Stimulated activated CD4-positive, alpha-beta T cell treated with anti-CD3 and anti-CD28 coated beads, Interleukin-1b, Interleukin-23, amount 100 ng/mL, for 24 hours (primary cell): ENCODE measurements around the gene GABRB2.

ENCODE experiments used
- DNase-seq, 4 experiments: peaks; one replicate each; pipeline ENCODE4 v3.0.0-alpha.2; 2020; ENCODE audit warnings: low read depth in 4 of 4, low spot score in 1 of 4

The GABRB2 gene

DNA sequence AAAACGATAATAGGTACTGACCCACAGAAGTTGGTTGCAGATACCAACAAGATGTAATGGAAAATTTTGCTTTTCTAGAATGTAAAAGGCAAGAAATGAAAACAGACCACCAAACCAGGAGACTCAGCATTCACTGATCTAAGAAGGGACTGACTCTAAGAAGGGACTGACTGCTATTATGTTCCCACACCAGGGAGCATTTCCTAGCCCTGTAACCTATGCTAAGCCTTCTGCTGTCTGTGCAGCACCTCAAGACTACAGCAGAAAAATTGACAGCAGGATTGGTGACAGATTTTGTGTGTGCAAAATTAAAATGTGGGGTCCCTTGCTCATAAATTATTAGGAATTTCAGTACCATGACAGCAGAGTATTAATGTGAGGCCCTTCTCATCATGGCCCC, 154.8 kb downstream of the GABRB2 start:
- DNase-seq = no peak

DNA sequence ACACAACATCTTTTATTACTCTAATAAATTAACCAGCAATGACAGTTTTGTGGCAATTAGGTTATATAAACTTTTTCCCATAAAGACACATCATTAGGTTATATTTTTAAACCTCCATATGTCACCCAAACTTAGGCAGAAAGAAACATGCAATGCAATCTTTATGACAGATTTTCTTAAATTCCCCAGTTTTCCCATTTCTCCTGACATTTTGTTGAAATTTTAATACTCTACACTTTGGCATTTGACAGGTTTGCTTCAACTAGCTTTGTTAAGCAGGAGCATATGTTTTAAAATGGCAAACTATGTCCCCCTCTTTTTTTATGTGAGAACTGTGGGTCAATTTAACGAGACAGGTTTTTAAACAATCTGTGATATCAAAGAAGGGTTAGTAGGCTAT, 155.5 kb downstream of the GABRB2 start:
- DNase-seq = no peak

- no peak for DNase-seq
Observed at GRCh38 chr5:161387121-161387520, 159.4 kb downstream of the GABRB2 start.

GRCh38 chr5:161385027-161385426, 161.5 kb downstream of the GABRB2 start:
- DNase-seq = no peak

DNA sequence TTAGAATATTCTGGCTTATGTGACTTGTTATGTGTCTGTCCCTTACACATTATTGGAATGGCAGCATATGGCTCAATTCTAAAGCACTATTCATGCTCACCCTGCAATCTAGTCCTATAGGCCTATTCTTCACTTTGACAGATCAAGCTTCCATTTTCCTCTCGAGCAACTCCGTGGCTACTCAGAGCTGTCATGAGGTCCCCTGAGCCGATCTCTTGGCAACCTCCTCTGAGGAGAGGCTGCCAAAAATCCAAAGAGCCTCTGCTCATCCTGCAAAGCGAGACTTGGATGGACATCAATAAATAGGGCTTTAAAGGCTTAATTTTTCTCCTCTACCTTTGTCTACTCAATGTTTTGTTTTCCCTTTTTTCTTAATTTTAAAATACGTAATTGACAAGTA, 163.8 kb downstream of the GABRB2 start:
- no peak for DNase-seq

GRCh38 chr5:161380486-161380885, 166.0 kb downstream of the GABRB2 start:
- DNase-seq = no peak

GRCh38 chr5:161378701-161379100, 167.8 kb downstream of the GABRB2 start:
- DNase-seq = no peak

DNA sequence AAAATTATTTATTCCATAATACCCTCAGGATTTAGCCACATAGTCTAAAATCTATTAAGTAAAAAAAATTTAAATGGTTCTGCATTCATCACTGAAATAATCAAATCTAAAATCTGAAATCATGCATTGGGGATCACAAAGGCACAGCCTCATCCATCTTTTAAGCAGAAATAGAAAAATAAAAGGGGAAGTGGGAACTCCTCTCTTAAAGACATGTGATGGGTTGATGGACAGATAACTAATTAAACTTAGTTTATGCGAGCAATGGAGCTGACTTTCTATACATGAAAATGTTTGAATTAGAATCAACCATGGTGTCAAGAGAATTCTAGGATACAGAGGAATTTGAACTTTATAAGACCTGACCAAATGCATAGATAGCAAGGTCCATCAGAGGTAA, 170.5 kb downstream of the GABRB2 start:
- no peak for DNase-seq

- DNase-seq = no peak
Observed at GRCh38 chr5:161373345-161373707, 173.2 kb downstream of the GABRB2 start.

DNA sequence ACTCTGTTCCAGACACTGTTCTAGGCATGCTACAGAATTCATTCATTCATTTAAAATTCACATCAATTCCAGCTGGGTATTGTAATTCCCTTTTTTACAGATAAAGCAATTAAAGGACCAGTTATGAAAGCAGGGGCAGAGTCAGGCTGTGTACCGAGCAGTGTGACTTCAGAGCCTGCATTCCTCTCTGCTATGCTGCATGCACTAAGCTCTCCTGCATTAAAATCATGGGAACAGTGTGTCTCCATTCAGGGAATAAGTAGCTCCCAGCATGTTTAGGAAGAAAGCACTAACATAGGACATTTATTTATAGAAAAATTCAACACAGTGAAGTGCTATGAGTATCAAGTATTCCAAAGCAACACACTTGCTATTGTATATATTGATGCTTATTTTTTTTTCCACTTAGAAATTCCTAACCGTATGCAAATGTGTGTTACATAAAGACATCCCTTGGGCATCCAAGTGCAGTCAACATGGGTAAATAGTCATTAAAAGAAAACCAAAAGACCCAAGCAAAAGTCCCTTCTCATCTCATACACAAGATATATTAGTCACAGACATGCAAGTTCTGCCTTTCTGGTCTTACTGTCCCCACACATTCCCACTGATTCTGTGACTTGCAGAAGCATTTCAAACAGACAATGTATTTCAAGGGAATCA, 173.7 kb downstream of the GABRB2 start:
- no peak for DNase-seq

DNA sequence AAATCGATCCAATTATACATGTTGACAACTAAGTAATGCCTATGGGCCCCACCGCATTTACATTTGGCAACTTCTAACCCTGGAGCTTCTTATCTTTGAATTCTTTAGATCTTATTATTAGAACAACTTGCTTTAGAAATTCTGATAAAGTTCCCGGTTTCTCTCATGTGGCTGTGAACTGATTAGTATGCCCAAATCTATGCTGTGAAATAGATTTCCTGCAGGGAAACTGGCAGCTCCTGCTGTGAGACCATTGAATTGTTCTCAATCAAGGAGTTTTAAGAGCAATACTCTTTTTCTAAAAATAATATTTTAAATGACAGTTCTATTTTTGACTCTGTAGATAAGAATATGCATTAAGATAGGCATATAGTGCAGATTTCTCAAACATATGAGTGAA, 177.5 kb downstream of the GABRB2 start:
- no peak for DNase-seq

DNA sequence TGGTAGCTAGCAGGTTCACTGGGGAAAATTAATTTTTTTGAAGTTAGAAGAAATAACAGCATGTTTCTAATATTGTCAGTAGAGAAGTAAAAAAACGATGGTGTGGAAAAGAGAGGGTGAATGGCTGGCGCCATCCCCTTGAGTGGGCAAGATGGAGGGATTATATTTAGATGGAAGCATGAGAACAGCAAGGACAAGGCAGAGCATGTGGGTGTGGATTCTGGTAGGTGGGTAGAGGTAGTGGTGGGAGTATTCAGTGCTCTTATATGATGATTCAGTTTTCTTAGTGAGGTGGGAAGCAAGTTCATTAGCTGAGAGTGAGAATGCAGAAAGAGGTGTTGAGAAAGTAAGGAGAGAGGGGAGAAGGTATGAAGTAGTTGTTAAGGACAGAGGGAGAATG, 188.1 kb downstream of the GABRB2 start:
- no peak for DNase-seq

GRCh38 chr5:161344234-161344633, 202.3 kb downstream of the GABRB2 start:
- no peak for DNase-seq

- DNase-seq = no peak
Observed at GRCh38 chr5:161342886-161343285, 203.6 kb downstream of the GABRB2 start.

GRCh38 chr5:161340012-161340411, 206.5 kb downstream of the GABRB2 start:
- DNase-seq = no peak

DNA sequence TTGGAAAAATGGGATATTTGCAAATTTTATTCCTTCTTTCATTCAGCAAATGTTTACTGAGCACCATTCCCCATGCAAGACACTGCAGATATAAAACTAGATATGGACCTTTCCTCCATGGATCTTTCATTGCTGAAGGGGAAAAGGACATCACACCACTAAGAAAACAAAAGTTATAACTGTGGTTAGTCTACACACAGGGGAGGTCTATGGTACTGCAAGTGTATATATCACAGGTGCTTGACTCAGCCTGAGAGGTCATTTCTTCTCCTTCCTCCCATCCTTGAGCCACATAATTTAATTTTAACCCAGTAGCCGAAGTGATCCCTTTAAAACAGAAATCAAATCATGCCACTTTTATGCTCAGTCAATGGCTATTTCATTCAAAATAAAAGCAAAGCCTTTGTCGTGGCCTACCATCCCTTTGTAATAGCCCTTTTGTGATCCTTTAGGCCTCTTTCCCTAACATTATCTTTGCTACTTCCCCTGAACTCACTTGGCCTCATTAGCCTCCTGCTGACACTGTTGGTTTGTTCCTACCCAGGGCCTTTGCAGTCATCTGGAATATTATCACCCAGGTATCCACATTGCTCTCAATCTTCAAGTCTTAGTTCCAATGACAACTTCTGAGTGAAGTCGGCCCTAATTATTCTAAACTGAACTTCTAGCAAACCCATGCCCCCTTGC, 213.2 kb downstream of the GABRB2 start:
- DNase-seq = no peak

GRCh38 chr5:161332343-161332742, 214.2 kb downstream of the GABRB2 start:
- no peak for DNase-seq

DNA sequence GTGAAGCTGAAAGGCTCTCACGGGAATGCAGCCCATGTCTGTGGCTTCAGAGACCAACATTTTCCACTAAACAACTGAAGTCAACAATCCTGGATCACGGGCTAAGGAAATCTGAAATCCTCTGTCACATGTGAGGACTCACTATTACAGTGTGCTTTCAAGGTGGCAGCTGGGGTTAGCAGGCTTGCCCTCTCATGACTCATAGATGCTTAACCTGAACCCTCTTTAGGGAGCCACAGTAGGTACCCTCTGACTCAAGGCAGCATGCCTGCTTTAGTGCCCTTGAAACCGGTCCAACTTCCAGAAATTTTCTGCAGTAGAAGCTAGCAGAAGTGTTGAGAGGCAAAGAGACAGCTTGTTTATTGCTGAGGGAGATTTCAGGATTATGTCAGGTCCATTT, 232.5 kb downstream of the GABRB2 start:
- no peak for DNase-seq

GRCh38 chr5:161312882-161313281, 233.6 kb downstream of the GABRB2 start:
- no peak for DNase-seq

- DNase-seq = no peak
Observed at GRCh38 chr5:161311965-161312364, 234.6 kb downstream of the GABRB2 start.

- DNase-seq = no peak
Observed at GRCh38 chr5:161311146-161311708, 235.3 kb downstream of the GABRB2 start.

DNA sequence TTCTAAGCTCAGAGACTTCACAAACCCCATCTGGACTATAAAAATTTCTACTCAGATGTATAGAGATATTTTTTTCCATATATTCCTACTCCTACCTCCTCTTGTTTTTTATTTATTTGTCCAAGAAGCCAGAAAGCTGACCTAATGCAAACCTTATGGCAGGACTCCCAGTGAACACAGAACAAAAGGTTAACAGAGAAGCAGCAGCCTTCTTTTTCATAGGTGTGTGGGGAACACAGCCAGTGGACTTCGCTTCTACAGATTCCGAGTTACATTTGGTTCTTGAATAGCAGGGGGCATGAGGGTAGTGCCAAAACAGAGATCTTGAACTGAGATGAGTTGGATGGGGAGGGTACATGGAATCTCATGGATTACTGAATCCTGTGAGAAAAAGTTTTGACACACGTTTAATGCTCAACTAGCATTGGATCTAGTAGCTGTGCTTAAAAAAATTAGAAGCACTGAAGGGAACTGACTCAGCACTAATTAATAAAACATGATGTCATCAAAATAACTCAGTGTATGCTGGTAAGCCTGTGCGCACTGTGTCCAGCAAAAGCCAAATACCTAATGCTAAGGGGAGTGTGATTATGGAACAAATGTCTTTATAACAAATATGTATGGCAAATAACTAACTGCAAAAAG, 240.1 kb downstream of the GABRB2 start:
- no peak for DNase-seq
